CD4-positive, alpha-beta T cell (primary cell): ENCODE data around the gene TRMT10A. TPM values are rescaled to one million over a fixed set of nuclear protein-coding genes. Genes with fewer than 3 reads are reported as not detected.

Source experiments
- ATAC-seq: fragments of 200-7000 bp; cut with Tn5 transposase; one replicate; pipeline ENCODE4 v1.10.0; 2022; ENCODE audit warnings: mild to moderate bottlenecking; ENCODE audit not compliant: poor library complexity
- CTCF ChIA-PET: fragments of 350-600 bp; sonication (Branson Sonifier 250); formaldehyde crosslinking; loops from one replicate; lab custom pipeline; 2021; ENCODE audit warnings: antibody characterized with exemption, inconsistent platforms; lab: Charles Lee
- POLR2A ChIA-PET: fragments of 350-600 bp; sonication (Branson Sonifier 250); formaldehyde crosslinking; loops from one replicate; lab custom pipeline; 2021; ENCODE audit warnings: antibody characterized with exemption, inconsistent platforms; lab: Charles Lee
- DNase-seq, 14 experiments: peaks; one replicate each; pipeline ENCODE4 v3.0.0-alpha.2; 2013 to 2020; ENCODE audit warnings: mixed read lengths in 2 of 14
- H3K27ac ChIP-seq, 2 donors: one replicate each; pipeline versions ENCODE4 v1.5.1 to v1.7.0; 2013; ENCODE audit warnings: low read length in 2 of 2, low read depth in 1 of 2, mild to moderate bottlenecking in 1 of 2
- H3K27me3 ChIP-seq, 2 experiments: 1 replicate in 1 of 2; 2 replicates in 1 of 2; pipeline versions ENCODE4 v1.6.1 to v1.7.0; 2013; ENCODE audit warnings: low read length in 2 of 2, control low read depth in 1 of 2, mild to moderate bottlenecking in 1 of 2, moderate library complexity in 1 of 2; ENCODE audit not compliant: insufficient read depth in 2 of 2, control insufficient read depth in 1 of 2
- H3K36me3 ChIP-seq: one replicate; pipeline ENCODE4 v1.6.1; 2013; ENCODE audit warnings: low read length, control low read depth; ENCODE audit not compliant: insufficient read depth
- H3K4me1 ChIP-seq: one replicate; pipeline ENCODE4 v1.6.1; 2013; ENCODE audit warnings: low read length, control low read depth; ENCODE audit not compliant: insufficient read depth
- H3K4me3 ChIP-seq: one replicate; pipeline ENCODE4 v1.5.1; 2013; ENCODE audit warnings: mild to moderate bottlenecking, low read length, moderate library complexity
- H3K9me3 ChIP-seq, 2 experiments: 1 replicate in 1 of 2; 2 replicates in 1 of 2; pipeline versions ENCODE4 v1.6.1 to v1.7.0; 2013; ENCODE audit warnings: low read length in 2 of 2, mild to moderate bottlenecking in 2 of 2, control low read depth in 1 of 2, moderate library complexity in 1 of 2; ENCODE audit not compliant: control insufficient read depth in 1 of 2, insufficient read depth in 1 of 2
- H3K27ac Mint-ChIP-seq: one replicate; pipeline ENCODE4 v1.8.0; 2020; ENCODE audit warnings: mixed read lengths
- H3K27me3 Mint-ChIP-seq: one replicate; pipeline ENCODE4 v1.8.0; 2021; ENCODE audit warnings: mixed read lengths
- H3K36me3 Mint-ChIP-seq: one replicate; pipeline ENCODE4 v1.8.0; 2021; ENCODE audit warnings: low read depth, mixed read lengths
- H3K4me1 Mint-ChIP-seq: one replicate; pipeline ENCODE4 v1.8.0; 2021; ENCODE audit warnings: low read depth, mixed read lengths
- H3K4me3 Mint-ChIP-seq: one replicate; pipeline ENCODE4 v1.8.0; 2020; ENCODE audit warnings: mild to moderate bottlenecking, mixed read lengths
- H3K9me3 Mint-ChIP-seq: one replicate; pipeline ENCODE4 v1.8.0; 2020; ENCODE audit warnings: mixed read lengths
- CTCF ChIP-seq: fragments of 200-600 bp; IDR thresholded peaks from one replicate; pipeline ENCODE4 v1.8.0; 2022; ENCODE audit warnings: antibody characterized with exemption, mild to moderate bottlenecking
- intact Hi-C, 2 experiments: fragments of 100-400 bp; cut with DNase I in 1 of 2; cut with micrococcal nuclease in 1 of 2; formaldehyde crosslinking; loops; one replicate each; pipeline versions ENCODE4 v1.15.1 to v1.9.0; 2023 to 2025; cut with DNase I, micrococcal nuclease
- total RNA-seq, 174 experiments: library from RNA in 2 of 174; stranded (reverse) in 2 of 174; gene quantifications; one replicate each; pipeline ENCODE4 v1.2.3 and lab custom pipeline; 2021 to 2026

TRMT10A gene
- total RNA-seq, 2 experiments from 2014 or later = 1.6 to 2.0 TPM

GRCh38 chr4:99586322-99586721, 22.5 kb upstream of the TRMT10A start:
- H3K4me3 Mint-ChIP-seq = no peak overlapping the region
- H3K27me3 Mint-ChIP-seq = peaks cover 22% of the 10 kb centered on the region
- ATAC-seq (no peak), DNase-seq (no peak)
- H3K4me3 ChIP-seq = no peak overlapping the region
- H3K9me3 Mint-ChIP-seq = no peaks in the 10 kb centered on the region
- H3K4me1 ChIP-seq = no peaks in the 10 kb centered on the region
- H3K27ac Mint-ChIP-seq = no peak overlapping the region
- ChIA-PET CTCF (no interaction called here), POLR2A (no interaction called here)
- H3K4me1 Mint-ChIP-seq = no peaks in the 10 kb centered on the region
- TF ChIP-seq CTCF = no peak
- H3K27ac ChIP-seq = no peak overlapping the region
- peaks cover 0 to 4% of the 10 kb centered on the region in 2 experiments for H3K27me3 ChIP-seq
- intact Hi-C loops = no loop called here
- no peaks in the 10 kb centered on the region for H3K36me3 ChIP-seq
- H3K36me3 Mint-ChIP-seq = no peaks in the 10 kb centered on the region
- no peaks in the 10 kb centered on the region for H3K9me3 ChIP-seq

- ChIA-PET CTCF (no interaction called here), POLR2A (no interaction called here)
- H3K36me3 ChIP-seq = no peaks in the 10 kb centered on the region
- intact Hi-C loops = no loop called here
- Mint-ChIP-seq H3K9me3 (no peaks in the 10 kb centered on the region), H3K27ac (no peak overlapping the region), H3K4me3 (no peak overlapping the region), H3K36me3 (no peaks in the 10 kb centered on the region), H3K4me1 (no peaks in the 10 kb centered on the region), H3K27me3 (peaks cover 30% of the 10 kb centered on the region)
- no peak for TF ChIP-seq CTCF
- no peak for DNase-seq
- H3K27ac ChIP-seq = no peak overlapping the region
- no peak for ATAC-seq
- no peaks in the 10 kb centered on the region for H3K4me1 ChIP-seq
- peaks cover 0 to 4% of the 10 kb centered on the region in 2 experiments for H3K27me3 ChIP-seq
- no peak overlapping the region for H3K4me3 ChIP-seq
- no peaks in the 10 kb centered on the region for H3K9me3 ChIP-seq
These were observed 21.7 kb upstream of the TRMT10A start for GRCh38 chr4:99585516-99585915.

GRCh38 chr4:99578714-99579113, 14.9 kb upstream of the TRMT10A start:
- ChIA-PET CTCF (no interaction called here), POLR2A (interaction anchor here (0.6 kb wide), 1 partner anchor 269 kb away, joined by 4 read pairs; no protein-coding TSS in a partner anchor)
- no peaks in the 10 kb centered on the region for H3K4me1 ChIP-seq
- no peaks in the 10 kb centered on the region for H3K36me3 Mint-ChIP-seq
- DNase-seq (no peak), ATAC-seq (no peak)
- TF ChIP-seq CTCF = no peak
- intact Hi-C loops = no loop called here
- H3K27me3 ChIP-seq = peaks cover 3 to 13% of the 10 kb centered on the region in 2 experiments
- H3K27ac ChIP-seq = no peak overlapping the region
- H3K27me3 Mint-ChIP-seq = peaks cover 69% of the 10 kb centered on the region
- no peak overlapping the region for H3K4me3 ChIP-seq
- H3K4me1 Mint-ChIP-seq = no peaks in the 10 kb centered on the region
- no peak overlapping the region for H3K4me3 Mint-ChIP-seq
- H3K9me3 ChIP-seq = no peaks in the 10 kb centered on the region
- no peaks in the 10 kb centered on the region for H3K9me3 Mint-ChIP-seq
- H3K27ac Mint-ChIP-seq = no peak overlapping the region
- no peaks in the 10 kb centered on the region for H3K36me3 ChIP-seq
